ENCODE measurements around the gene PRKG1.
"Not testable (repeated sequence)": the region's sequence is repeated elsewhere in the genome, so short reads cannot be mapped to it uniquely, and the experiment has no call there.

The PRKG1 gene

GRCh38 chr10:51688826-51689225 lies 614.5 kb downstream of the PRKG1 start:
- not testable (repeated sequence) for DNase-seq (ENCODE audit: low read depth in 2 of 3, low spot score in 2 of 3)

GRCh38 chr10:51689536-51689935 lies 615.2 kb downstream of the PRKG1 start:
- no peak for DNase-seq (ENCODE audit: low read depth in 2 of 3, low spot score in 2 of 3)

- no peak for DNase-seq (ENCODE audit: low read depth in 2 of 3, low spot score in 2 of 3)
Observed at GRCh38 chr10:51691135-51691534, 616.8 kb downstream of the PRKG1 start.

GRCh38 chr10:51694086-51694768 lies 619.9 kb downstream of the PRKG1 start:
- no peak for DNase-seq (ENCODE audit: low read depth in 2 of 3, low spot score in 2 of 3)

- no peak for DNase-seq (ENCODE audit: low read depth in 2 of 3, low spot score in 2 of 3)
Observed at GRCh38 chr10:51696251-51696650, 622.0 kb downstream of the PRKG1 start.

GRCh38 chr10:51698473-51699063 lies 624.3 kb downstream of the PRKG1 start:
- no peak for DNase-seq (ENCODE audit: low read depth in 2 of 3, low spot score in 2 of 3)

GRCh38 chr10:51699145-51699474 lies 624.8 kb downstream of the PRKG1 start:
- DNase-seq (ENCODE audit: low read depth in 2 of 3, low spot score in 2 of 3), result no peak

GRCh38 chr10:51699475-51700227 lies 625.4 kb downstream of the PRKG1 start, which contains the start of gene CSTF2T:
TSS of gene CSTF2T (minus strand) at chr10:51699595. CDS start at chr10:51699549, 46 bp downstream.
- DNase-seq (ENCODE audit: low read depth in 2 of 3, low spot score in 2 of 3), result peak; percentile 59 to 85 (median 75)

- DNase-seq (ENCODE audit: low read depth in 2 of 3, low spot score in 2 of 3), result no peak
Observed at GRCh38 chr10:51700228-51700817, 626.0 kb downstream of the PRKG1 start.

- DNase-seq (ENCODE audit: low read depth in 2 of 3, low spot score in 2 of 3), result no peak
Observed at GRCh38 chr10:51705774-51706173, 631.5 kb downstream of the PRKG1 start.

GRCh38 chr10:51706225-51706624 lies 631.9 kb downstream of the PRKG1 start:
- no peak for DNase-seq (ENCODE audit: low read depth in 2 of 3, low spot score in 2 of 3)

GRCh38 chr10:51707392-51707791 lies 633.1 kb downstream of the PRKG1 start:
- DNase-seq (ENCODE audit: low read depth in 2 of 3, low spot score in 2 of 3), result no peak

GRCh38 chr10:51707821-51708424 lies 633.6 kb downstream of the PRKG1 start:
- no peak for DNase-seq (ENCODE audit: low read depth in 2 of 3, low spot score in 2 of 3)

- no peak for DNase-seq (ENCODE audit: low read depth in 2 of 3, low spot score in 2 of 3)
Observed at GRCh38 chr10:51708609-51709008, 634.3 kb downstream of the PRKG1 start.

- no peak for DNase-seq (ENCODE audit: low read depth in 2 of 3, low spot score in 2 of 3)
Observed at GRCh38 chr10:51709324-51709972, 635.2 kb downstream of the PRKG1 start.

GRCh38 chr10:51711519-51711891 lies 637.2 kb downstream of the PRKG1 start:
- no peak for DNase-seq (ENCODE audit: low read depth in 2 of 3, low spot score in 2 of 3)

- no peak for DNase-seq (ENCODE audit: low read depth in 2 of 3, low spot score in 2 of 3)
Observed at GRCh38 chr10:51716981-51717380, 642.7 kb downstream of the PRKG1 start.

- DNase-seq (ENCODE audit: low read depth in 2 of 3, low spot score in 2 of 3), result no peak
Observed at GRCh38 chr10:51718804-51719291, 644.6 kb downstream of the PRKG1 start.

- no peak for DNase-seq (ENCODE audit: low read depth in 2 of 3, low spot score in 2 of 3)
Observed at GRCh38 chr10:51724038-51724437, 649.8 kb downstream of the PRKG1 start.

GRCh38 chr10:51729822-51730555 lies 655.7 kb downstream of the PRKG1 start:
- no peak for DNase-seq (ENCODE audit: low read depth in 2 of 3, low spot score in 2 of 3)
